ENCODE data around the gene VSTM2B.

- TF ChIP-seq CTCF (IDR thresholded peaks at IDR 0.05) (no peak), POLR2AphosphoS5 (IDR thresholded peaks at IDR 0.05) (no peak), POLR2A (IDR thresholded peaks at IDR 0.05) (no peak)
Observed at GRCh38 chr19:29515706-29516357, 10.0 kb upstream of the VSTM2B start.
